Measurements from ENCODE around the gene GIMAP8.
A peak's percentile ranks its signal among the peaks of the same experiment; 100 is the strongest.
"Not testable (repeated sequence)": the region's sequence is repeated elsewhere in the genome, so short reads cannot be mapped to it uniquely, and the experiment has no call there.

The GIMAP8 gene

GRCh38 chr7:150471886-150472285 lies 21.5 kb downstream of the GIMAP8 start:
- no peak for DNase-seq

DNA sequence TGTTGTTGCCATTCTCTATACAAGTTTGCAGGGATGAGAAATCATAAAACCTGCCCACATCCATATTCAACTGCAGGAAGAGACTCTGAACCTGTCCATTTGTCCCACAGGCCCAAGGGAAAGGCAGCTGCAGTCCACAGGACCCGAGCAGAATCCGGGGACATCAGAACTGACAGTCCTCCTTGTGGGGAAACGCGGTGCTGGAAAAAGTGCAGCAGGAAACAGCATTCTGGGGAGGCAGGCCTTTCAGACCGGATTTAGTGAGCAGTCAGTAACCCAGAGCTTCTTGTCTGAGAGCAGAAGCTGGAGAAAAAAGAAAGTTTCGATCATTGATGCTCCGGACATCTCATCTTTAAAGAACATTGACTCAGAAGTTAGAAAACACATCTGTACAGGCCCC lies 23.5 kb downstream of the GIMAP8 start:
- DNase-seq: no peak

DNA sequence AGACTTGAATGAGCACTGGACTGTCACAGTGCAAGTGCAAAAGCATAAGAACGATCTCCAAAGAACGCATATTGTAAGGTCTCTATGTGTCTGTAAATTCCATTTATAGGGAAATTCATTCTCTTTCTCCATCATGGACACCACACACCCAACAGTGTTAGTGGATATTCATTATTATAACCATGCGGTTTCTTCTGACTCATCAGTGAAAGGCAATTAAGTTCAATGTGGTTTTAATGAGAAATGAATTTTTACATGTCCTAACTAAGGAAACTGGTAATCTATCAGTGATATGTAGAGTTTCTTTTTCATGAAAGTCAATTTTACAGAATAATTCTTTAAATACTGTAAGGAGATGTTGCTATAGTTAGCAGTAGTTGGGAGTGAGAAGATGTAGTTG lies 25.9 kb downstream of the GIMAP8 start:
- DNase-seq: no peak

DNA sequence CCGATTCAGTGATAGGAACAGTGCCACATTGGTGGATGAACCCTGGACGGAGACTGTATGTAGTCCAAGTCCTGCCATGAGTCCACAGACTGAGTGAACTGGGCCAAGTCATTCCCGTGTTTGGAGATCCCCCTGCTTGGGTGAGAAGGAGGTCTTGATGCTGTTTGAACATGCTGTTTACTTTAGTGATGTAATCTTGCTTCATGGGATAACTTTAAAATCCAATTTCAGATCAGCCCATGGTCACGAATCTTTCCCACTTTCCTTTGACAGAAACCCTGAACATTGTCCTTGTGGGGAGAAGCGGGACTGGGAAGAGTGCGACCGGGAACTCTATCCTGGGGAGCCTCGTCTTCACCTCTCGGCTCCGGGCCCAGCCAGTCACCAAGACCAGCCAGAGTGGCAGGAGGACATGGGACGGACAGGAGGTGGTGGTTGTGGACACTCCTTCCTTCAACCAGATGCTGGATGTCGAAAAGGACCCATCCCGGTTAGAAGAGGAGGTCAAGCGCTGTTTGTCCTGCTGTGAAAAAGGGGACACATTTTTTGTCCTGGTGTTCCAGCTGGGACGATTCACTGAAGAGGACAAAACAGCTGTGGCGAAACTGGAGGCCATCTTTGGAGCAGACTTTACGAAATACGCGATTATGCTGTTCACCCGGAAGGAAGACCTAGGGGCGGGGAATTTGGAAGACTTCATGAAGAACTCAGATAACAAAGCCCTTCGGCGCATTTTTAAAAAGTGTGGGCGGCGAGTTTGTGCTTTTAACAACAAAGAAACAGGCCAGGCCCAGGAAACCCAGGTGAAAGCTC lies 26.6 kb downstream of the GIMAP8 start:
- no peak for DNase-seq

DNA sequence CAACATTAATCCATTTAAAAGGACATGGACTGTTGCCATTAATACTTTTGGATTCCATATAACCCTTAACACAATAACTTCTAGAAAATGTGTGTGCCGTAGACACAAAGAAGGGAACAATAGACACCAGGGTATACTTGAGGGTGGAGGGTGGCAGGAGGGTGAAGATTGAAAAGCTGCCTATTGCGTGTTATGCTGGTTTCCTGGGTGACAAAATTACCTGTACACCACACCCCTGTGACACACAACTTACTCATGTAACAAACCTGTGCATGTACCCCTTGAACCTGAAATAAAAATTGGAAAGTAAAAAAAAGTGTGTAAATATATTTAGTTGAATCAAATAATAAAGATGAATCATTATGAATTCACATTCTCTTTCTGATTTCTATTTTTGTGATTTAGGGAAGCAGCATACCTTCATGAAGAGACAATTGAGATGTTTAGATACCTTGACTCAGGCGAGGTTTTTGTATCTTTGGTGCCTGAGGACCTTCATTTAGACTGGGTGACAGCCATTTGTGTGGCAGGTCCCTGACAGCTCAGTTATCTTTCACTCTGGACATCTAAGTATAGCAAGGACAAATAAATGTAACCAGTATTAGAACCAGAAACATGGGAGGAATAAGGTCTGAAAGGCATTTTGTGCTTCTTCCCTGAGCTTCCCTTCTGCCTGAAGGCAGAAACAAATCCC lies 28.7 kb downstream of the GIMAP8 start:
- no peak for DNase-seq

DNA sequence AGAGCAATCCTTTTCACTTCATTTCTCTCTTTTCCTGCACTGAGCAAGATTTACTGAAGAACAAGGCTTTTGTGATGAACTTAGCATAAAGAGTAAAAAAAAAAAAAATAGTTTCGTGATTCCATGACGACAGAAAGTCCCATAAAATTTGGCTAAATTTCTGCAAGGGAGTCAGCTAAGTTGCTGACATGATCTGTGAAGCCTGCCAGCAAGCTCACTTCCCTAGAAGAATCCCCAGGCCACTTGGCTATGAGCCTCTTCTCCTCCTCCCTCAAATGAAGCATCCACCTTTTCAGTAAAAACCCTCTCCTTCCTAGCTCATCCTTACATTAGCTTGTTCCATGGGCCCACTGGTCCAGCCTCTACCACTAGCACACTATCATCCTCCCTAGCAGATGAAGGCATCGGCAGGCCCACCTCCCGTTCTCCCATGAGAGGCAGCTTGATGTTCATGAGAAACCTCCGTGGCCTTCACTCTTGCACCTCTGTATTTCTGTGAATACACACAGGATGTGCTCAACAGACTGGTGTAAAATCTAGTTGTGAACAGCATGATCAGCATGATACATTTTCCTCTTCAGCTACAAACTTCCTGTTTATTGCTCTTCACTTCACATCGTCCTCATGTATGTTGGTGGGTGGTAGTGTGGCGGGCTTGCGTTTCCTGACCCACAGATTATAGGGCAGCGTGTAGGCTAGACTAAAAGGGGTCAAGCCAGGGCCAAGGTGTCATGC lies 30.9 kb downstream of the GIMAP8 start:
- no peak for DNase-seq

DNA sequence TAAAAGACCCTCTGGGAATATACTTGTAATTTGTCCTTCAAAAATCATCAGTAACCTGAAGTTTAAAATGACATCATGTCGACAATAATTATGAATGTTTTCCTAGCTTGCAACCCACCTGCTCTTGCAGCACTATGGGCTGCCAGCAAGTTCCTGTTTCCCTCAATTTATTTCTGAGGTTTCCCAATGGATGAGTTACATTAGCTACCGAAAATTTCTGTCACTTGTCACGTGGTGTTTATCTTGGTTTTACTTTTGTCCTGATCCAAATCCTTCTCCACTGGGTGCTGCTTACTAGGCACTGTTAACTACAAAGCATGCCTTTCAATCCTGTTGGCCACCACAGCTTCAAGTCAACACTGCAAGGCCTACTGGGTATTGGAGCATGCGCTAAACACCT lies 31.5 kb downstream of the GIMAP8 start:
- DNase-seq: no peak

DNA sequence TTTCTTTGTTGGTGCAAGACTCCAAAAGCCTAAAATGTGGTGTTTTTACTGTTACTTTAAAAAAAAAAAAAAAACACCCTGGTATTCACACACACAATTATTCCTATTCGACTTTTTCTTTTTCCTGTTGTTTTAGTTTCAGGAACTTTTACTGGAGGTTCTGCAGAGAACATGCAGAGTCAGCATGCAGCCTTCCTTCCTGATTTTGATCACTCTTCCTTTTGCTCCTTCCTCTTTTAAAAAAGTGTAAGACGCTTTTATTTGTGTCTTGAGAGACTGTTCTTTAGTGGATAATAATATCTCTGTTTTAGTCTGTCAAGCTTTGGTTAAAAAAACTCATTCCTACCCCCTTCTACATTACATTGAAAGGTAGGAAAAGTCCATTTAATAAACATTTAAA lies 33.1 kb downstream of the GIMAP8 start:
- not testable (repeated sequence) for DNase-seq

DNA sequence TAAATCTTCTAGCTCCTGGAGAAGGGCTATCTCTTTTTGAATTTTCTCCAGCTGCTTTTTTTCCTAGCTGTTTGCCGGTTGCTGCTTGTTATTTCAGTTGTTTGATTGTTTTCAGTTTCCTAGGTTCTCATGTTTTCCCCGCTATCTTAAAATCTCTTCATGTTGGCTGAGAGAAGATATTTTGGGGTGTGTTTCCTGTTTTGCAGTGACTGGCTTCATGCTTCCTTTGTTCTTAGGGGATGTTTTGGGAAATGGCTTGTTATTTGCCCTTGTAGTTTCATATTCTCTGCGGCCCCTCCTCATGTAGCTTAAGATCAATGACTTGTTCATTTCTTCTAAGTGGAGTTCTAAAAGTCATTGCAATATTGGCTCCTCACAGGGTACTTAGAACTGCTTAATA lies 33.6 kb downstream of the GIMAP8 start:
- not testable (repeated sequence) for DNase-seq

- DNase-seq: no peak
Observed at GRCh38 chr7:150487625-150488024, 37.2 kb downstream of the GIMAP8 start.

DNA sequence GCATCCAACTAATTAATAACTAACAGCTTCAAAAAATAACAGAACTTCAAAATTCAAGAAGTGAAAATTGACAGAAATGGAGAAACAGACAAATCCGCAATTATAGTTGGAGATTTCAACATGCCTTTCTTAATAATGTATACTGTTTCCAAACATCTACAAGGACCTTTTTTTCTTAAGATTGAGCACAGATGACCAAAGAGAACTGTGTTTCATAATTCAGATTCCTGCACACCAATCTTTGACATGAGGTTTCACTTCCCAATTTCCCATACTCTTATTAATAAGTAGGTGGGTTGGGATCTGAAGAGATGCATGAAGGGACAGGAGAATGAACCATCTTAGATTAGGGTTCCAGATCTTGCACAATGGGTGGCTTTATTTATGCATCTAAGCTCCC lies 39.4 kb downstream of the GIMAP8 start:
- peak; percentile 75 for DNase-seq

GRCh38 chr7:150493442-150493841 lies 43.0 kb downstream of the GIMAP8 start:
- not testable (repeated sequence) for DNase-seq

GRCh38 chr7:150502519-150502918 lies 52.1 kb downstream of the GIMAP8 start:
- no peak for DNase-seq

DNA sequence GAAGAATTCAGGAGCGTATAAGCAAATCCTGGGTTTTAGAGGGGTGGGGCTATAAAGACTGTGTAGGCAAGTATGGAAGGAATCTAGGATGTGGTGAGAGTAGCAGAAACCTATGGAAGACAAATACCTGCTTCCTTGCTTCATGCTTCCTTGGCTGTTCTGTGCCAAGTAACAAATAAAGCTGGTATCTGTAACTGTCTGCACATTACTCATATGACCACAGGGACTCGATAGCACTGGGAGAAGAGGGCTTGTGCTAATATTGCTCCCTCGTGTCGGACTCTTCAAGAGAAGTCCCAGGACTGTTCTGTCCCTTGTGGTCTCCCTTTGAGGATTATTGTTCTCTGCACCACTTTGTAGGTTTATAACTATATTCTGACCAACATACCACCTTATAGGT lies 52.7 kb downstream of the GIMAP8 start:
- no peak for DNase-seq

- no peak for DNase-seq
Observed at GRCh38 chr7:150503581-150503980, 53.2 kb downstream of the GIMAP8 start.

- DNase-seq: no peak
Observed at GRCh38 chr7:150507947-150508602, 57.6 kb downstream of the GIMAP8 start.

DNA sequence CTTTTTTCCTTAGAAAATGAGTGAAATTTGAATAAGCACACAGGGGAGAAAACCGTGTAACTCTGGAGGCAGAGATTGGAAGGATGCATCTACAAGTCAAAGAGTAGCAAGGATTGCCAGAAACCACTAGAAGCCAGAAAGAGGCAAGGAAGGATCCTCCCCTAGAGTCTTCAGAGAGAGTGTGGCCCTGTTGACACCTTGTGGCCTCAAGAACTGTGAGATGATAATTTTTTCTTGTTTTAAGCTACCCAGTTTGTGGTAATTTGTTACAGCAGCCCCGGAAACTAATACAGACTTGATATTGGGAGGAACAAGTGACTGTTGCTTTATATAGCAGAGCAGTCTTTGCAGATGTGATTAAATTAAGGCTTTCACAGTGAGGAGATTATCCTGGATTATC lies 60.6 kb downstream of the GIMAP8 start:
- DNase-seq: no peak

GRCh38 chr7:150513758-150514157 lies 63.3 kb downstream of the GIMAP8 start:
- no peak for DNase-seq

- no peak for DNase-seq
Observed at GRCh38 chr7:150514748-150515222, 64.4 kb downstream of the GIMAP8 start, which contains the start of gene GIMAP7. TSS of gene GIMAP7 (plus strand) at chr7:150514872. CDS start at chr7:150519975, 5,103 bp downstream.

GRCh38 chr7:150515248-150516147 lies 65.1 kb downstream of the GIMAP8 start:
- DNase-seq: no peak

- DNase-seq: no peak
Observed at GRCh38 chr7:150516956-150517745, 66.7 kb downstream of the GIMAP8 start.
